ENCODE data around the gene HUS1B.
"Not testable (repeated sequence)": the region's sequence is repeated elsewhere in the genome, so short reads cannot be mapped to it uniquely, and the experiment has no call there.

Gene HUS1B

DNA sequence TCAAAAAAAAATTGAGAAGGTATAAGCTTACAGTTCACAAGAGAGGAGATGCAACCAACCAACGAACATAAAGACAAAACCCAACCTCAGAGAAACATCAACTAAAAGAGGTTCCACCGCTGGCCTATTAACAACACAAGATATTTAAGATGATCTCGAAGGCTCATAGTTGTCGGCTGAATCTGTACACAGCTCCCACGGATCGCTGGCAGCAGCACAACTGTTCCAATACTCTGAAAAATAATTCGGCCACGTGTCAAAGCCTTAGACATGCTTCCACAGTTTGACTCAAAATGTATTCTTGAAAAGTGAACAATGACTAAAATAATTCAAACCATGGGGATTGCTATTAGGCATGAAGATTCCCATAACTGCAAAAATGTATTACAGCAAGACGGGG, 22.4 kb upstream of the HUS1B start:
- DNase-seq (ENCODE audit: low read depth, low spot score), result no peak

DNA sequence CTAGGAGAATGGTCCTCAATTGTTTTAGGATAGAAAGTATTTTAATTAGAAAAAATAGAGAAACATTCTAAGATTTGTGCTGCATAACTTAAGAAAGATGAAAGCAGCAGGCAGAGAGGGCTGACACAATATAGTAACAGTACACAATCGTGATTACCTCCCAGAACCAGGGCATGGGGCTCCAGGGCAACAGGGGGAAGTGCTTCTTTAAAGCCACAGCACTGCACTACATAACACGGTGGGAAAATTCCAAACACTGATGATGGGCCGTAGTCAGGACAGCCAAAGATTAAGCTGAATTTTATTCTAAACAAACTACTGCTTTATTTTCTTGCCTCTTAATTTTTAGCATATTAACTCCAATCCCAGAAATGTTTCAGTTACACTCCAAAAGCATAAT, 21.6 kb upstream of the HUS1B start:
- no peak for DNase-seq (ENCODE audit: low read depth, low spot score)

DNA sequence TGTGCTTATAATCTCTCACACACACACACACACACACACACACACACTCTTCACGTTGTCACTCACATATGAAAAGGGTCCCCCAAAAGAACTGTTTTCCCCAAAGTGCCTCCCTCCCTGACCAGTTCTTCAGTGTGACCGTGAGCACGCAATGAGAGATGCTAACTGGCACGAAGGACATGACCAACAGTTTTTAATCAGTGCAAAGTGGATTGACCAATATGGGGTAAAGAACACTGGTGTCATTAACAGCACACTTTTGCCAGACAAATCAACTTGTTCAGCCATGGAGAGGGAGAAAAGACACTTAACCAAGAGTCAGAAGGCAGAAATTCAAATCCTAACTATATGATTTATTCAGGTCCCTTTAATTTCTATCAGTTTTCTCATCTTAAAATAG, 21.0 kb upstream of the HUS1B start:
- no peak for DNase-seq (ENCODE audit: low read depth, low spot score)

DNA sequence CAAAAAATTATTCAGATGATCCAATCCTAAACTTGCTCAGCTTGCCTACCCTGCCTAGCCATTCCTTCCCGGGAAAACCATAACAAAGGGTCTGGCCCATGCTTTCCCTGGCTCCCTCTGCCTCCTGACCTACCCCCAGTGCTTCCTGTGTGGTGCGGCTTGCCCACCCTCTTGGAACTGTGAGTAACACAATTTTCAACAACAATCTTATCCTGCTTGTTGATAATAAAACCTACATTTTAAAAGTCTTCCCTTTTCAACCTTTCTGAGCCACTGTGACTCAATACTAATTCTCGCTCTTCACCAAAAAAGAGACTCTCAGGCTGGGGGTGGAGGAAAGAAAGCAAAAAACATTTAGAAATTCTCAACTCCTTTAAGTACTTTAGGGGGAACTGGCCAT, 18.1 kb upstream of the HUS1B start:
- no peak for DNase-seq (ENCODE audit: low read depth, low spot score)

DNA sequence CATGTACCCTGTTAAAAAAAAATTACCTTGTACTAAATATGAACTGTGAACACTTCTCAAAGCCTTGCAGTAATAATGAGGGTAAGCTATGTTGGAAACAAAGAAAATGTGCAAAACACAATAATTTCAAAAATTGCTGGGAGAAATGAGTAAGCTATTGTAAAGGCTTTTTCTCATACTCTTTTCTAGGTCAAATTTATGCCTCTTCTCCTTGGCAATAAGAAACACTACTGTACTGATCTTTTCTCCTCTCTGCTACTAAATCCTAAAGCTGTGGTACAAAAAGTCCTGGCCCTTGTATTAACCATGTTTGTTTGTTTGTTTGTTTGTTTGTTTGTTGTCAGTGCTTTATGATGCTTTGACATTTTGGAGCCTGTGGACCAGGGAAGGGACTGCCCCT, 17.5 kb upstream of the HUS1B start:
- no peak for DNase-seq (ENCODE audit: low read depth, low spot score)

DNA sequence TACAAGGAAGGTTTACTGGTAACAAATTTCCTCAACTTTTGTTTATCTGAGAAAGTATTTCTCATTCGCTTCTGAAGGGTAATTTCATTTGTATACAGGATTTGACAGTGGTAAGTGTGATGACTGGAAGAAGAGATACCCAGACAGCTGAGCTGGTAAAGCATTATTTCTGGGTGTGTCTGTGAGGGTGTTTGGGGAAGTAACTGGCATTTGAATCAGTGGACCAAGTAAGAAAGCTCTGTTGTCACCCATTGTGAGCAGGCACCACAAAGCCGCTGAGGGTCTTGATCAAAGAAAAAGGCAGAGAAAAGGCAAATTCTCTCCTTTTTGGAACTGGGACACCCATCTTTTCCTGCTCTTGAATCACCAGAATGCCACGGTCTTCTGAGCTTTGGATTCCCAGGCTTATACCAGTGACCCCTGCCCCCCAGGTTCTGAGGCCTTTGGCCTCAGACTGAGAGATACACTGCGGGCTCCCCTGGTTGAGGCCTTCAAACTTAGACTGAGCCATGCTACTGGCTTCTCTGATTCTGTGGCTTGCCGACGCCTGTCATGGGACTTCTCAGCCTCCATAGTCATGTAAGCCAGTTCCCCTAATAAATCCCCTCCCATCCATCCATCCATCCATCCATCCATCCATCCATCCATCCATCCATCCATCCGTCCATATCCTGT, 10.5 kb upstream of the HUS1B start:
- no peak for DNase-seq (ENCODE audit: low read depth, low spot score)

DNA sequence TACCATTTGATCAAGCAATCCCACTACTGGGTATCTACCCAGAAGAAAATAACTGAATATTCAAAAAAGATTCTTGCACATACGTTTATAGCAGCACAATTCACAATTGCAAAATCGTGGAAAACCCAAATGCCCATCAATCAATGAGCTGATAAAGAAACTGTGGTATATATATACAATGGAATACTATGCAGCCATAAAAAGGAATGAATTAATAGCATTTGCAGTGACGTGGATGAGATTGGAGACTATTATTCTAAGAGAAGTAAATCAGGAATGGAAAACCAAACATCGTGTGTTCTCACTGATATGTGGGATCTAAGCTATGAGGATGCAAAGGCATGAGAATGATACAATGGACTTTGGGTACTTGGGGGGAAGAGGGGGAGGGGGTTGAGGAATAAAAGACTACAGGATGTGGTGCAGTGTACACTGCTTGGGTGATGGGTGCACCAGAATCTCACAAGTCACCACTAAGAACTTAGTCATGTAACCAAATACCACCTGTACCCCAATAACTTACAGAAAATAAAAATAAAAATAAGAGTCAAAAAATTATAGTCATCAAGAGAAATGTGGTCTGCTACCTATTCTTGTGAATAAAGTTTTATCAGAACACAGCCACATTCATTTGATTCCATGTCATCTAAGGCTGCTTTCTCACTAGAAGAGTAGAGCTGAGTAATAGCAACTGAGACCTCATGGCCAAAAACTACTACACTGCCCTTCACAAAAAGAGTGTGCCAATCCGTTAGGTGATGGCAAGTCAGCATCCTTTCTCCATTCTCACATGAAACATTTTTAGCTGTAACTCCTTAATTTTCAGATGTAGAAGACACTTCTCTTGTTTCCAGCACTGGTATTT, 8.7 kb upstream of the HUS1B start:
- DNase-seq (ENCODE audit: low read depth, low spot score), result no peak

DNA sequence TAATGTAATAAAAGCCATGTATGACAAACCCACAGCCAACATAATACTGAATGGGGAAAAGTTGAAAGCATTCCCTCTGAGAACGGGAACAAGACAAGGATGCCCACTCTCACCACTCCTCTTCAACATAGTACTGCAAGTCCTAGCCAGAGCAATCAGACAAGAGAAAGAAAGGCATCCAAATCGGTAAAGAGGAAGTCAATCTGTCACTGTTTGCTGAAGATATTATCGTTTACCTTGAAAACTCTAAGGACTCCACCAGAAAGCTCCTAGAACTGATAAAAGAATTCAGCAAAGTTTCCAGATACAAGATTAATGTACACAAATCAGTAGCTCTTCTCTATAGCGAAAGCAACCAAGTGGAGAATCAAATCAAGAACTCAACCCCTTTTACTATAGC, 6.9 kb upstream of the HUS1B start:
- DNase-seq (ENCODE audit: low read depth, low spot score), result not testable (repeated sequence)

DNA sequence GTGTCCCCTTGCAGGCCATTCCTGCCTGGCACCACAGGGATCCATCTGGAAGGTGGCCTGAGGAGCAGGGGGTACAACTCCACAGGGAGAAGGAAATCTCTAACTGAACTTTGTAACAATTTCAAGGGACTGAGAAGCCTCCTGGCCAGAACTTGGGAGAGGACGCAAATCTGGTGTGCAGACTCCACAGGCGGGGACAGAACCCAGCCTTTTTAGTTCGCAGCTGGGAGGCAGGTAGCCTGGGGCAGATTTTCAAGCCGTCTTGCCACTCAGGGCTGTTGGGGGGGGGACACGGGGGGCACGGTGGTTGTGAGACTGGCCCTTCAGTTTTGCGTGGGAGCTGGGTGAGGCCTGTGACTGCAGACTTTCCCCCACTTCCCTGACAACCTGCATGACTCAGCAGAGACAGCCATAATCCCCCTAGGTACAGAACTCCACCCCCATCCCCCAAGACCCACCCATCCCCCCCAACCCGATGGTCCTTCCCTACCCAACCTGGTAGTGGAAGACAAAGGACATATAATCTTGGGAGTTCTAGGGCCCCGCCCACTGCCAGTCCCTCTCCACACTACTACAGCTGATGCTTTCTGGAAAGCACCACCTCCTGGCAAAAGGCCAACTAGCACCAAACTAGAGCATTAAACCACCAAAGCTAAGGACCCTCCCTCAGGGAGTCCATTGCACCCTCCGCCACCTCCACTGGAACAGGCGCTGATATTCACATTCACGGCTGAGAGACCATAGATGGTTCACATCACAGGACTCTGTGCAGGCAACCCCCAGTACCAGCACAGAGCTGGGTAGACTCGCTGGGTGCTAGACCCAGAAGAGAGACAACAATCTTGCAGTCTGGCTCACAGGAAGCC, 3.0 kb upstream of the HUS1B start:
- DNase-seq (ENCODE audit: low read depth, low spot score), result no peak

DNA sequence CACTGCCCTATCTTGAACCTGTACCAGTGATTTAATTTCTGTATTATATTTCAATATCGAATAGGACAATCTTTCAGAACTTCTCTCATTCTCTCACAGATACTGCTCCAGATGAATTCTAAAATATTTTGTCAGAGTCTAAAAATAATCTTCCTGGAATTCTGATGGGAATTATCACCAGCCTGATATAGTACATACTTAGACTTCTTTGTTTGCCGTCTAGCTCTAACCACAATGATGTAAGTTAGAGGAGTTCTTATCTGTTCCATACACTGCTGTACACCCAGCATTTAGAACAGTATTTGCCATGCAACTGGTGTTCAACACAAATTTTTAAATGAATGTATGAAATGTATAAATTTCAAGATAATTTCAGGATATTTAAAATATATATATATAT, 1.3 kb upstream of the HUS1B start:
- DNase-seq (ENCODE audit: low read depth, low spot score), result no peak

DNA sequence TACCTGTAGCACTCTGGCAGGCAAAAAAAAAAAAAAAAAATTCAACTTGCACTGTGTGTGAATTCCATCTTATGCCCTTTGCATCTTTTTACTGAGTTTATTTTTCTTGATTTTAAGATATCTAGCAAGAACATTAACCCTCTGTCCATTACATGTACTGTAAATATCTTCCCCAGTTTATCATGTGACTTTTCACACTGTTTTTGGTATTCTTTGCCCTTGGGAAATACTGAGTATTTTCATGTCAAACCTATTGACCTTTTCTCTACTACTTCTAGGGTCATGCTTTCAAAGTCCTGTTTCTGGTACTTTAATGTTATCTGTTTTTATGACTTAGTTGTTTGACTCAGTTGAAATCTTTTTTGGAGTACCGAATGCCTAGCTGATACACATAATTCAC, 843 bp upstream of the HUS1B start:
- no peak for DNase-seq (ENCODE audit: low read depth, low spot score)

DNA sequence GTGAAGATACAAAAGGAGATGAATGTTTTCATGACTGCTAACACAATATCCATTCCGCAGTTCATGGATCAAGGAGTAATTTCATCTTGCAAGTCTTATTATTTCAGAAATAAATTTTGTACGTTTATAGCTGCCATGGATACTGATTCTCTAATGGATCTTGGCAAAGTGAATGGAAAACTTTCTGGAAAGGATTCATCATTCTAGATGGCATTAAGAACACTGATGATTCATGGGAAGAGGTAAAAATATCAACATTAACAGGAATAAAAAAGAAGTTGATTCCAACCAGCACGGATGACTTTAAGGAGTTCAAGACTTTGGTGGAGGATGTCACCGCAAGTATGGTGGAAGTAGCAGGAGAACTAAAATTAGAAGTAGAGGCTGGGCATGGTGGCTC, 2.8 kb downstream of the HUS1B start:
- DNase-seq (ENCODE audit: low read depth, low spot score), result no peak

DNA sequence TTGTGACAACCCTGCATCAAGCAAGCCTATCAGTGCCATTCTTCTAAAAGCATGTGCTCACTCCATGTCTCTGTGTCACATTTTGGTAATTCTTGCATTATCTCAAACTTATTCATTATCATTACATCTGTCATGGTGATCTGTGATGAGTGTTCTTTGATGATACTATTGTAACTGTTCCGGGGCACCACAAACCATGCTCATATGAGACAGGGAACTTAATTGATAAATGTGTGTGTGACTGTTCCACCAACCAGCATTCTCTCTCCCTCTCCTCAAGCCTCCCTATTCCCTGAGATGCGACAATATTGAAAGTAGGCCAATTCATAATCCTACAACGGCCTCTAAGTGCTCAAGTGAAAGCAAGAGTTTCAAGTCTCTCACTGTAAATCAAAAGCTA, 4.0 kb downstream of the HUS1B start:
- DNase-seq (ENCODE audit: low read depth, low spot score), result no peak

DNA sequence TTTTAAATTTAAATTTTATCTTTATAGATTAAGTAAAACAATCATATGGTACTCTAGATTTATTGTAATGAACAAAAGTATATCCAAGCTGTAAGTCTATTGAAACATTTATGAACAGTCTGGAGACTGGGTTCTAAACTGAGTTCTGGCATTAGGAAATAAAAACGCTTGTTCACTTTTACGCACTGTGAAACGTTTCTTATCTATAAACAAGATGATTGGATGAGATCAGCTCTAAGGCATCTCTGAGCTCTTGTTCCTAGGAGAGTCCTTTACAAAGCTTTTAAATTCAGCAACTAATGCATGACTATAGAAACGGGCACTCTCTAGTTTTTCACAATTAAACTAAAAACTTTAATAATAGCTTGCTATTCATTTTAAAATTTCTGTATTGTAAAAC, 6.8 kb downstream of the HUS1B start:
- DNase-seq (ENCODE audit: low read depth, low spot score), result no peak

DNA sequence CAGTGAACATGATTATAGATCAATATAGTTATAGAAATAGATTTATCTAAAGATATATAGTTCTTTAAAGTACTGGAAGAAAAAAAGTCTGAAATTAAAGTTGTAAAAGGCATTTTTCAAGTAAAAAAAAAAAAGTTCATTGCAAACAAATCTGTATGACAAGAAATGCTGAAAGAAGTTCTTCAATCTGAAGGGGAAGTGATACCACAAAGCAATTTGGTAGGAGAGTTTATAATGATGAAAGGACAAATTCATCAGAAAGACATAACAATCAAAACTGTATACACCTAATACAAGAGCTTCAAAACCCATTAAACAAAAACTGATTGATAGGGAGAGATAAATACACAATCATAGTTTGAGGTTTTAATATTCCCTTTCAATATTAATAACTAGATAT, 14.1 kb downstream of the HUS1B start:
- DNase-seq (ENCODE audit: low read depth, low spot score), result no peak

DNA sequence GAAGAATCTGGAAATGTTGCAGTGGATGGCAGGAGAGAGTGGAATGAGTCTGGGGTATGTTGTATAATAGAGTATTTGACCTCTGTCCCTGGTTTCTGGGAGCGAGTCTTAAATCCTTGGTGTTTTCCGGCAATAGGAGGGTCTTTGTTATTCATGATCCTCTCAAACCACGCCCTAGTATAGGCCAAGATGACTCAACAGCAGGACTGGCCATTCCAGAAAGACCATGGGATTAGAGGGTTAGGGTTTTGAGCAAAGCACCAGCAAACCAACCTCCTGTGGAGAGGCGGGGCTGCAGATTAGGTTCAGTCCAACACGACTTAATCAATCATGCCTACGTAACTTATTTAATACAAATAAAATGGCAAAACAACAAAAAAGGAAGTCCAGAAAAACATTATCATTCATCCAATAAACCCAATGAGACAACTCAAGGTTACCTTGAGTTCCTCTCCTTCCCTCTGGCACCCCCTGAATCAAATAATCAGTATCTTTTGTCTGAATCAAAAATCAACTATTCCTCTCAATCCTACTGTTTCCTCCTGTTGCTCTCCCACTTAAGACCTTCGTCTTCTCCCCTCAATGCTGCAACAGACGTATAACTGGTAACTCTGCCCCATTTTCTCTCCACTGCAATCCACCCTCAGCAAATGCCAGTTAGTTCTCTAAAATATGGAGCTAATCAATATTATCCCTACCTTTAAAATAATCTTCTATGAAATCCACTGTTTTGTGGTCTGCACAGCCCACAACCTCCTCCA, 15.5 kb downstream of the HUS1B start:
- no peak for DNase-seq (ENCODE audit: low read depth, low spot score)

DNA sequence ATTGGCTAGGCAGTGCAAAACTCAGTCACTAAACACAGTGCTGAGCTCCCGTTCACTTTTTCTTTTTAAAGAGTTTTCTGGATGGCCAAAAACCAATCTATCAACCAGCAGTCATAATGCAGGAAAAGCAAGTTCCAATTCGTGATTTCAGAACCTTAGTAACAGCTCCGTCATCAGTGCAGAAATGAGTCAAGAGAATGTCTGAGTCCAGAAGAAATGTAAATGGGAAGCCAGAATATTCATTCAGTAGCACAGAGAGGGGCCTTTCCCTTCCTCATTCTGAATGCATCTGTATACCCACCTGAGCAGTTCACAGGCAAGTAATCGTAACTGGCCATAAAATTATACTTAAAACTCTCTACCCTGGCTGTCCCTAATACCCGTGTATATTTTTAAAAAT, 20.4 kb downstream of the HUS1B start:
- no peak for DNase-seq (ENCODE audit: low read depth, low spot score)

DNA sequence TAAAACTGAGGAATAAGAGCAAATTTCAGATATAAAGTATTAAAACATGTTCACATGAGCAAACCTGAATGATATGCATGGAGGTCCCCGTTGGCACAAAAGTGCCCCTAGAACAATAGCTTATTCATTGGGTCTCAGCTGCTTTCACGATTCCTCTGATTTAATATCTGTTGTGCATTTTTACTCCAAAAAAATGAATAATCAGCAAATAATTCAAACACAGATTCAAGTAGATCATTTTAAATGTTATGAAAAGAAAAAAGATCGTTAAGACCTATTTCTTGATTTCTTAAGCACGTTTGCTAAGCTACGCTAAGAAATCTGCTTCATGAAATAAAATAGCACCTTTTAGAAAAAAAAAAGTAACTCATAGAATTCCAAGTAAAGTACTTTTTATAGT, 21.7 kb downstream of the HUS1B start:
- no peak for DNase-seq (ENCODE audit: low read depth, low spot score)

DNA sequence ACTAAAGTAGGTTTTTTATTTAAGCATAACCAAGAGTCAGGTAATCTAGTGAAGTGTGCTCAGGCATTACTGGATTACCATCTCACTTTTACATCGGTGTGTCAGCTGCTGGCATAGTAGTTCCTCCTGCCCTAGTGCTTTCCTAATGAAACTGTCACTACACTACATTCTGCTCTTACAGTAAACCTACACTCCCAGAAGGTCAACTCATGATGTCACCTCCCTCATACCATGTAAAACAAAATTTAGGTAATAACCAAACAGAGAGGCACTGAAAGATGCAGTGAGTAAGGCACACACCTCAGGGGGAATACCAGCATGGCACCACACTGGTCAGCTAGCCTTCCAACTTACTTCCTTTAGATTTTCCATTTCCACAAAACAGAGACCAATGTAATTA, 23.3 kb downstream of the HUS1B start:
- no peak for DNase-seq (ENCODE audit: low read depth, low spot score)

DNA sequence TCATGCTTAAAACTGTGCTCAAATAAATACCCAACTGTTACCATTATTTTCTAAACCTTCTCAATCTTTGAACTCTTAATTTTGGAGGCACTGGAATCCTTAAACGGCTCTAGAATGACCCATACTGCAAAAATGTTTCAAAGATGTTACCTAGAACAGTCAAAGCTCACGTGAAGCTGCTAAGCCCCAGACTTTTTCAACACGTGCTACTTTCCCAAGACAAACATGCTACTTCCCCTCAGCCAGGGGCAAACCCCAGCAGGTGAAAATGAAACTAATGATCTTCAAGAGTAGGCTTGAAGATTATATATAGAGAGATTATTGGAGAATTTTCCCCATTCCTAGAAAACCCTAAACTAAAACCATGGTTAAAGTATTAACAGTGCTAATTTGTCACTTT, 28.1 kb downstream of the HUS1B start:
- DNase-seq (ENCODE audit: low read depth, low spot score), result no peak

DNA sequence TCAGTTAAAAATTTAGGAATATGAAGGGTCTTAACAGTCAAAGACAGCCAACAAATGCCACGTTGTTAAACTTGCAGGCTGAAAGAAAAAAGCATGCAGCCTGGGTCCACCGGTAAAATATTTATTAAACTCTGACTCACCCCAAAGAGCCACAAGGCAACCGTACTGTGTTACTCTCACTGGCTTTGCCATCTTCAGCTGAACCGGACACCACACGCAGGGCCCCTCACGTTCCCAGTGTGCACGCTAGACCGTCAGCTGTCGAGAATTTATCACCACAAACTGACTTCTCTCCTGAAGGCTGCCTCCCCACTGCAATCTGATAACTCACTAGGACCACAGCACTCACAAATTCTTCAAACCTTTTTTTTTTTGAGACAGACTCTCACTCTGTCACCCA, 30.7 kb downstream of the HUS1B start:
- no peak for DNase-seq (ENCODE audit: low read depth, low spot score)

DNA sequence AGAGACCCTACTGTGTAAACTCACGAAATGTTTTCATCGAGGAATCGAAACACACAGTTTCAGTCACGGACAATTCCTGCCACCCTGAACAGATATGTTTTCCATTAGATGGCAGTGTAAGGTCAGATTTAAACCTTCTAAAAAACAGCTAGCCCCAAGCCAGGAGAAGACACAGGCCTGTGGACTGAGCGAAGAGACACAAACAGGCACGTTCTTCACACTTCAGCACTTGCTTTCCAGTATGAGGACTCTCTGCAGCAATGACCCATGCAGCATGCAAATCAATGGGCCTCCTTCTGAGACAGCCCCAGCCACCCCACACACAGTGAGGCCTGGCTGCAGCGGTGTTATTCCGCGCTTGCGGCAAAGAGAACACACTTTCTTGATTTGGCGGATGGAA, 31.9 kb downstream of the HUS1B start:
- DNase-seq (ENCODE audit: low read depth, low spot score), result no peak

All from activated CD4-positive, CD25-positive, alpha-beta regulatory T cell treated with anti-CD3 and anti-CD28 coated beads, Interleukin-2, amount 50 U/mL, for 16 hours (primary cell).